ENCODE measurements around the gene TXNL4A.
A peak's percentile ranks its signal among the peaks of the same experiment; 100 is the strongest.

TXNL4A gene

GRCh38 chr18:79941473-79942119, 46.8 kb downstream of the TXNL4A start:
- peak overlapping the region; percentile 39 for H3K27ac ChIP-seq
- DNase-seq (ENCODE audit: low spot score) = no peak
- CTCF ChIA-PET = interaction anchor here (0.6 kb wide), 3 partner anchors 156 to 1573 kb away, joined by 3 to 7 read pairs (median 5); no protein-coding TSS in a partner anchor
- POLR2A ChIA-PET (ENCODE audit: low non-redundant PET) = no interaction called here
- no peak for TF ChIP-seq CTCF (conservative IDR thresholded peaks at IDR 0.05; ENCODE audit: low read depth)

- H3K27ac ChIP-seq = 0 out of 2 replicates have a peak overlapping the region, but pooled peaks have one; percentile 4
- POLR2A ChIA-PET (ENCODE audit: low non-redundant PET) = no interaction called here
- CTCF ChIA-PET = interaction anchor here (0.6 kb wide), 3 partner anchors 164 to 1573 kb away, joined by 3 to 7 read pairs (median 3); no protein-coding TSS in a partner anchor
- DNase-seq (ENCODE audit: low spot score) = no peak
- TF ChIP-seq CTCF (conservative IDR thresholded peaks at IDR 0.05; ENCODE audit: low read depth) = no peak
Measured at GRCh38 chr18:79940814-79941472, 47.4 kb downstream of the TXNL4A start.

GRCh38 chr18:79940126-79940813, 48.1 kb downstream of the TXNL4A start:
- no peak for TF ChIP-seq CTCF (conservative IDR thresholded peaks at IDR 0.05; ENCODE audit: low read depth)
- H3K27ac ChIP-seq = no peak overlapping the region
- DNase-seq (ENCODE audit: low spot score) = no peak
- CTCF ChIA-PET = interaction anchor here (0.6 kb wide), 1 partner anchor 163 kb away, joined by 3 read pairs; no protein-coding TSS in a partner anchor
- POLR2A ChIA-PET (ENCODE audit: low non-redundant PET) = no interaction called here

- POLR2A ChIA-PET (ENCODE audit: low non-redundant PET) = no interaction called here
- no peak for DNase-seq (ENCODE audit: low spot score)
- no peak overlapping the region for H3K27ac ChIP-seq
- CTCF ChIA-PET = no interaction called here
- no peak for TF ChIP-seq CTCF (conservative IDR thresholded peaks at IDR 0.05; ENCODE audit: low read depth)
Measured at GRCh38 chr18:79939096-79939495, 49.3 kb downstream of the TXNL4A start.

- CTCF ChIA-PET = no interaction called here
- TF ChIP-seq CTCF (conservative IDR thresholded peaks at IDR 0.05; ENCODE audit: low read depth) = no peak
- no peak overlapping the region for H3K27ac ChIP-seq
- POLR2A ChIA-PET (ENCODE audit: low non-redundant PET) = no interaction called here
- DNase-seq (ENCODE audit: low spot score) = no peak
Measured at GRCh38 chr18:79938196-79938595, 50.2 kb downstream of the TXNL4A start.

GRCh38 chr18:79937103-79937860, 51.1 kb downstream of the TXNL4A start:
- ChIA-PET POLR2A (ENCODE audit: low non-redundant PET) (no interaction called here), CTCF (no interaction called here)
- no peak overlapping the region for H3K27ac ChIP-seq
- DNase-seq (ENCODE audit: low spot score) = no peak
- no peak for TF ChIP-seq CTCF (conservative IDR thresholded peaks at IDR 0.05; ENCODE audit: low read depth)

Measured in RWPE1 (cell line).